ENCODE results near the gene GCGR.

- TF ChIP-seq GATA3 (IDR thresholded peaks at IDR 0.05; ENCODE audit: low read depth, low read length) (no peak), GATA2 (IDR thresholded peaks at IDR 0.05; ENCODE audit: low read depth, low read length) (no peak)
These were observed 9.4 kb downstream of the GCGR start for GRCh38 chr17:81813371-81813684.

Data from SH-SY5Y (cell line).